Type B pancreatic cell (in vitro differentiated cells): ENCODE results near the gene SLC6A1. TPM values are rescaled to one million over a fixed set of nuclear protein-coding genes. Genes with fewer than 3 reads are reported as not detected.

Source experiments
- DNase-seq: peaks from one replicate; pipeline ENCODE4 v3.0.0; 2021; ENCODE audit warnings: mixed read lengths; ENCODE audit not compliant: unreplicated experiment; ENCODE audit errors: extremely low spot score
- H3K27ac Mint-ChIP-seq: 2 replicates; pipeline ENCODE4 v1.8.0; 2021; ENCODE audit warnings: mild to moderate bottlenecking, mixed read lengths
- H3K27me3 Mint-ChIP-seq: 2 replicates; pipeline ENCODE4 v1.8.0; 2021; ENCODE audit warnings: mixed read lengths
- H3K36me3 Mint-ChIP-seq: 2 replicates; pipeline ENCODE4 v1.8.0; 2021; ENCODE audit warnings: mixed read lengths
- H3K4me1 Mint-ChIP-seq: one replicate; pipeline ENCODE4 v1.8.0; 2021; ENCODE audit warnings: mixed read lengths; ENCODE audit not compliant: unreplicated experiment
- H3K4me3 Mint-ChIP-seq: 2 replicates; pipeline ENCODE4 v1.8.0; 2021; ENCODE audit warnings: mild to moderate bottlenecking, mixed read lengths
- H3K9me3 Mint-ChIP-seq: 2 replicates; pipeline ENCODE4 v1.8.0; 2021; ENCODE audit warnings: mixed read lengths
- total RNA-seq: library from RNA; stranded (reverse); gene quantifications from 2 replicates; pipeline ENCODE4 v1.2.1, GENCODE V29; 2021; ENCODE audit warnings: low replicate concordance
- TF ChIP-seq, protein P1 (sequence below): fragments of 200-600 bp; sonication (generic); conservative IDR thresholded peaks from 2 replicates; pipeline ENCODE4 v1.5.0; 2021; ENCODE audit warnings: antibody characterized with exemption, mild to moderate bottlenecking

The SLC6A1 gene
- total RNA-seq, 1 donor from 2014 or later: 6.3 TPM

DNA sequence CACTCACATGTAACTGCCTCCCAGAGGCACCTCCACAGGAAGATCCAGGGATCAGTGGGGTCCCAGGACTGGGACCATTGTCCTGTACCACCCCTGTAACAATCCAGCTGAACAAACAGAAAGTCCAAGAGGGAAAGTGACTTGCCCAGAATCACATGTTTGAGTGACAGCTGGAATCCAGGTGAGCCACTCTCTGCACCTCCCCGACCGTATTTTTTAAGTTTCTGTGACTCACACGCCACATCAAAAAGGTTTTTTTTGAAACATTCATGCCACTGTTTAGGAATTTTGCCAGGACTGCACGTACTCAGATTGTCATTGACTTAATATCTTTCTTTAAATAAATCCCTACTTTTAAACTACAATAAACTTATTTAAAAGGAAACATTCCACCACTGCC, 9.8 kb upstream of the SLC6A1 start:
- Mint-ChIP-seq H3K27me3 (peaks cover 70% of the 10 kb centered on the region), H3K27ac (peak overlapping the region; percentile 83), H3K9me3 (no peaks in the 10 kb centered on the region), H3K4me1 (peaks cover 4% of the 10 kb centered on the region), H3K36me3 (no peaks in the 10 kb centered on the region), H3K4me3 (no peak overlapping the region)
- no peak for DNase-seq
- TF ChIP-seq, protein P1, sequence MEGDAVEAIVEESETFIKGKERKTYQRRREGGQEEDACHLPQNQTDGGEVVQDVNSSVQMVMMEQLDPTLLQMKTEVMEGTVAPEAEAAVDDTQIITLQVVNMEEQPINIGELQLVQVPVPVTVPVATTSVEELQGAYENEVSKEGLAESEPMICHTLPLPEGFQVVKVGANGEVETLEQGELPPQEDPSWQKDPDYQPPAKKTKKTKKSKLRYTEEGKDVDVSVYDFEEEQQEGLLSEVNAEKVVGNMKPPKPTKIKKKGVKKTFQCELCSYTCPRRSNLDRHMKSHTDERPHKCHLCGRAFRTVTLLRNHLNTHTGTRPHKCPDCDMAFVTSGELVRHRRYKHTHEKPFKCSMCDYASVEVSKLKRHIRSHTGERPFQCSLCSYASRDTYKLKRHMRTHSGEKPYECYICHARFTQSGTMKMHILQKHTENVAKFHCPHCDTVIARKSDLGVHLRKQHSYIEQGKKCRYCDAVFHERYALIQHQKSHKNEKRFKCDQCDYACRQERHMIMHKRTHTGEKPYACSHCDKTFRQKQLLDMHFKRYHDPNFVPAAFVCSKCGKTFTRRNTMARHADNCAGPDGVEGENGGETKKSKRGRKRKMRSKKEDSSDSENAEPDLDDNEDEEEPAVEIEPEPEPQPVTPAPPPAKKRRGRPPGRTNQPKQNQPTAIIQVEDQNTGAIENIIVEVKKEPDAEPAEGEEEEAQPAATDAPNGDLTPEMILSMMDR: no peak

GRCh38 chr3:10983219-10983916, 9.2 kb upstream of the SLC6A1 start:
- H3K27ac Mint-ChIP-seq: peak overlapping the region; percentile 83
- TF ChIP-seq, protein P1: peak; percentile 90
- no peak overlapping the region for H3K4me3 Mint-ChIP-seq
- no peaks in the 10 kb centered on the region for H3K4me1 Mint-ChIP-seq
- H3K36me3 Mint-ChIP-seq: no peaks in the 10 kb centered on the region
- no peak for DNase-seq
- H3K27me3 Mint-ChIP-seq: peaks cover 70% of the 10 kb centered on the region
- no peaks in the 10 kb centered on the region for H3K9me3 Mint-ChIP-seq

DNA sequence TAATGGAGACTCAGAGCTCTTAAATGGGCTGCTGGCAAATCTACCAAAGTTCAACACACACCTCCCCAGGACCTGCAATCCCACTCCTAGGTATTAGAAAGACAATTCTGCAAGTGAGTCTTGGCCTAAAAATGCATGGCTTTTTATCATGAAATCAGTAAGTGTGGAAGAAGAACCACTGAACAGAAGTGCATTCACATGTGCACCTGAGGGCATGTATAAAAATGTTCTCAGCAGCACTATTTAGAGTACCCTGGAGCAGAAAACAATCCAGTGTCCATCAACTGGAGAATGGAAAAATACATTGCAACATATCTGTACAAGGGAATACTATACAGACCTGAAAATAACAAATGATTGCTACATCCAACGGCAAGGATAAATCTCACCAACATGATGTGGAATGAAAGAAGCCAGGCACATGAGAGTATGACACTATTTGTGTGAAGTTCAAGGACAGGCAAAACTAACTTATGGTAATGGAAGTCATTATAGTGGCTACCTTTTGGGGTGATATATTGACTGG, 8.1 kb upstream of the SLC6A1 start:
- peaks cover 75% of the 10 kb centered on the region for H3K27me3 Mint-ChIP-seq
- no peak for DNase-seq
- no peaks in the 10 kb centered on the region for H3K4me1 Mint-ChIP-seq
- H3K4me3 Mint-ChIP-seq: no peak overlapping the region
- H3K9me3 Mint-ChIP-seq: no peaks in the 10 kb centered on the region
- H3K36me3 Mint-ChIP-seq: no peaks in the 10 kb centered on the region
- H3K27ac Mint-ChIP-seq: no peak overlapping the region
- TF ChIP-seq, protein P1: no peak

DNA sequence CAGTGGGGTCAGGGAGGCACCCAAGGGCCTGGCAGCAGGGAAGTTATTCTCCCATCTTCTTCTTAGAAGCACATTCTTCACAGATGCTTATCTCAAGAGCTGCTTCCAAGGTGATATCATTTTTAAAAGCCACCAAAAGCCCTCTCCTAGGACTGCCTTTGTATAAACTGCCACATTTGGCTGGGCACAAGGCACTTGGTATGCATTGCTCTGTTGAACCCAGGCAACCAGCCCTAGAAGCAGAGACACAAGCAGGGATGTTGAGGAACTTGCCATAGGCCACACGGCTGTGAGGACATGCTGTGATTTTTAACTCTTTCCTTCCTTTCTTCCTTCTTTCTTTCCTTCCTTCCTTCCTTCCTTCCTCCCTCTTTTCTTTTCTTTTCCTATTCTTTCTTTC, 7.4 kb upstream of the SLC6A1 start:
- Mint-ChIP-seq H3K4me1 (no peaks in the 10 kb centered on the region), H3K4me3 (no peak overlapping the region), H3K27ac (no peak overlapping the region), H3K36me3 (no peaks in the 10 kb centered on the region), H3K27me3 (peaks cover 82% of the 10 kb centered on the region), H3K9me3 (no peaks in the 10 kb centered on the region)
- TF ChIP-seq, protein P1: no peak
- DNase-seq: no peak

- H3K9me3 Mint-ChIP-seq: no peaks in the 10 kb centered on the region
- no peak overlapping the region for H3K4me3 Mint-ChIP-seq
- no peaks in the 10 kb centered on the region for H3K4me1 Mint-ChIP-seq
- H3K36me3 Mint-ChIP-seq: no peaks in the 10 kb centered on the region
- TF ChIP-seq, protein P1: no peak
- no peak overlapping the region for H3K27ac Mint-ChIP-seq
- DNase-seq: no peak
- peaks cover 82% of the 10 kb centered on the region for H3K27me3 Mint-ChIP-seq
These were observed 6.0 kb upstream of the SLC6A1 start for GRCh38 chr3:10986592-10986991.
